GM12878 (cell line): ENCODE data around the gene HEG1. TPM values are rescaled to one million over a fixed set of nuclear protein-coding genes. Genes with fewer than 3 reads are reported as not detected.

Source experiments
- ATAC-seq: fragments of 200-7000 bp; cut with Tn5 transposase; 3 replicates; pipeline ENCODE4 v1.9.1; 2020; ENCODE audit warnings: mild to moderate bottlenecking, moderate library complexity
- BruUV-seq: library from RNA; stranded (reverse); fragments of 400-500 nt; replicated peaks from 2 replicates; lab custom pipeline; 2021; lab: Mats Ljungman, UMichigan
- CTCF ChIA-PET: fragments of 300-600 bp; sonication (Branson Sonifier 250); formaldehyde crosslinking; extraction: SDS; loops from one replicate; lab custom pipeline; 2021; ENCODE audit warnings: inconsistent platforms; lab: Yijun Ruan, JAX
- POLR2A ChIA-PET: fragments of 350-600 bp; formaldehyde crosslinking; extraction: SDS; loops from one replicate; lab custom pipeline; 2021; ENCODE audit warnings: inconsistent platforms; lab: Charles Lee
- RAD21 ChIA-PET: fragments of 300-600 bp; sonication (Branson Sonifier 250); formaldehyde crosslinking; loops from one replicate; lab custom pipeline; 2023; ENCODE audit warnings: antibody characterized with exemption; ENCODE audit not compliant: unreplicated experiment; lab: Charles Lee
- SMC1A ChIA-PET: fragments of 300-600 bp; sonication (Branson Sonifier 250); formaldehyde crosslinking; loops from one replicate; lab custom pipeline; 2023; ENCODE audit not compliant: unreplicated experiment, uncharacterized antibody; lab: Charles Lee
- DNase-seq: peaks from one replicate; pipeline ENCODE4 v3.0.0-alpha.2; 2011; ENCODE audit warnings: low read depth, low spot score
- FAIRE-seq: peaks from 3 replicates; lab custom pipeline; 2011; peaks lifted over from hg19 to GRCh38; lab: Jason Lieb, UNC
- H2AFZ ChIP-seq: 2 replicates; pipeline ENCODE4 v1.6.0; 2011; ENCODE audit warnings: low read depth, low read length, control low read depth; ENCODE audit not compliant: control insufficient read depth
- H3K27ac ChIP-seq: 2 replicates; pipeline ENCODE4 v1.5.1; 2011; ENCODE audit warnings: control low read depth; ENCODE audit not compliant: control insufficient read depth, insufficient read depth
- H3K27me3 ChIP-seq, 2 experiments: replicated peaks in 1 of 2; 2 replicates each; pipeline versions ENCODE4 v1.6.0 to v1.6.1; 2011; ENCODE audit warnings: low read length in 1 of 2; ENCODE audit not compliant: control insufficient read depth in 2 of 2, insufficient read depth in 2 of 2
- H3K36me3 ChIP-seq, 2 experiments: 2 replicates each; pipeline ENCODE4 v1.5.1; 2011; ENCODE audit warnings: low read length in 1 of 2; ENCODE audit not compliant: control insufficient read depth in 2 of 2, insufficient read depth in 2 of 2
- H3K4me1 ChIP-seq: 2 replicates; pipeline ENCODE4 v1.6.1; 2011; ENCODE audit warnings: mild to moderate bottlenecking, low read length, moderate library complexity, mixed read lengths; ENCODE audit not compliant: control insufficient read depth, insufficient read depth
- H3K4me2 ChIP-seq: 2 replicates; pipeline ENCODE4 v1.6.0; 2011; ENCODE audit warnings: control low read depth; ENCODE audit not compliant: control insufficient read depth, insufficient read depth
- H3K4me3 ChIP-seq: fragments of 200-600 bp; sonication (generic); 2 replicates; pipeline ENCODE4 v1.5.1; 2016
- H3K79me2 ChIP-seq: 2 replicates; pipeline ENCODE4 v1.6.0; 2011; ENCODE audit warnings: low read length; ENCODE audit not compliant: control insufficient read depth, insufficient read depth
- H3K9ac ChIP-seq: 2 replicates; pipeline ENCODE4 v1.8.0; 2011; ENCODE audit warnings: low read length, control low read depth, mixed read lengths; ENCODE audit not compliant: control insufficient read depth, insufficient read depth
- H3K9me3 ChIP-seq: replicated peaks from 3 replicates; pipeline ENCODE4 v1.5.1; 2011; ENCODE audit warnings: mild to moderate bottlenecking, low read length; ENCODE audit not compliant: control insufficient read depth, insufficient read depth
- H4K20me1 ChIP-seq: 2 replicates; pipeline ENCODE4 v1.6.0; 2011; ENCODE audit not compliant: control insufficient read depth, insufficient read depth
- ASH2L ChIP-seq: fragments of 300-600, 200-600 bp; sonication (generic); IDR thresholded peaks from 2 replicates; pipeline ENCODE4 v1.6.1; 2017; ENCODE audit warnings: low read depth, mild to moderate bottlenecking, borderline replicate concordance
- CHD2 ChIP-seq: IDR thresholded peaks from 2 replicates; pipeline ENCODE4 v1.6.1; 2011; ENCODE audit warnings: low read depth, low read length, improper control_type of control experiment, borderline replicate concordance
- MXI1 ChIP-seq: fragments of 150-350 bp; IDR thresholded peaks from 2 replicates; pipeline ENCODE4 v1.6.1; 2011; ENCODE audit warnings: low read depth, mild to moderate bottlenecking, inconsistent platforms, low read length, improper control_type of control experiment
- NFIC ChIP-seq: IDR thresholded peaks from 2 replicates; pipeline ENCODE4 v1.6.1; 2012; ENCODE audit warnings: low read depth, mild to moderate bottlenecking, inconsistent platforms, low read length, moderate library complexity
- SMARCA5 ChIP-seq: fragments of 450-650 bp; IDR thresholded peaks from 2 replicates; pipeline ENCODE4 v1.6.1; 2017; ENCODE audit warnings: mild to moderate bottlenecking
- ZNF217 ChIP-seq: fragments of 450-650 bp; IDR thresholded peaks from 2 replicates; pipeline ENCODE4 v1.6.1; 2017; ENCODE audit warnings: antibody characterized with exemption, mild to moderate bottlenecking
- WGBS: methylation state at CpG from one replicate; pipeline ENCODE4 v1.1.6; 2016; ENCODE audit warnings: low lambda C conversion rate; ENCODE audit not compliant: insufficient replicate concordance, insufficient coverage; ENCODE audit errors: missing lambda C conversion rate; 5-methylcytosine and 5-hydroxymethylcytosine counted together
- in situ Hi-C: fragments of 300-500 bp; cut with MboI; formaldehyde crosslinking; loops from 9 replicates; pipeline ENCODE4 v1.14.3; 2018; ENCODE audit warnings: mixed read lengths
- intact Hi-C: fragments of 100-400 bp; cut with micrococcal nuclease; formaldehyde crosslinking; loops from one replicate; pipeline ENCODE4 v1.14.2; 2022; ENCODE audit not compliant: unreplicated experiment
- polyA plus RNA-seq, 11 experiments: library from polyadenylated mRNA; depleted of rRNA in 4 of 11; unstranded in 6 of 11; stranded (reverse) in 5 of 11; fragments of >200 nt; fragmentation: Nextera tagmentation in 4 of 11; fragmentation: Illumina TruSeq in 1 of 11; extraction: Ambion mirVana in 4 of 11; extraction: Trizol in 1 of 11; gene quantifications; 1 replicate in 1 of 11; 2 replicates in 10 of 11; pipeline versions ENCODE4 v1.2.1 to v1.2.3, GENCODE V29; 2011 to 2016; ENCODE audit warnings: inconsistent platforms in 2 of 11, missing spikeins in 2 of 11, low read depth in 1 of 11
- total RNA-seq, 4 experiments: library from RNA; depleted of rRNA in 3 of 4; stranded (reverse); fragments of >200 nt in 3 of 4; fragmentation: Illumina TruSeq in 1 of 4; extraction: Trizol in 1 of 4; gene quantifications; 2 replicates each; pipeline versions ENCODE4 v1.2.1 to v1.2.3, GENCODE V29; 2013 to 2021
- TF ChIP-seq, protein P1 (sequence below): IDR thresholded peaks from 2 replicates; pipeline ENCODE4 v1.6.1; 2011; ENCODE audit warnings: low read depth, low read length, improper control_type of control experiment, borderline replicate concordance
- TF ChIP-seq, protein P2 (sequence below): fragments of 450-650 bp; IDR thresholded peaks from 2 replicates; pipeline ENCODE4 v1.6.1; 2016; ENCODE audit warnings: mild to moderate bottlenecking, moderate library complexity, borderline replicate concordance
- TF ChIP-seq, protein P3 (sequence below): IDR thresholded peaks from 2 replicates; pipeline ENCODE4 v1.6.1; 2012; ENCODE audit warnings: low read depth, low read length, improper control_type of control experiment
- TF ChIP-seq, protein P4 (sequence below): fragments of 150-350 bp; IDR thresholded peaks from 2 replicates; pipeline ENCODE4 v1.6.1; 2014; ENCODE audit warnings: mild to moderate bottlenecking, low read depth, low read length
- TF ChIP-seq, protein P5 (sequence below): fragments of 450-650 bp; IDR thresholded peaks from 2 replicates; pipeline ENCODE4 v1.6.1; 2017; ENCODE audit warnings: mild to moderate bottlenecking

The HEG1 gene
- total and polyA plus RNA-seq, 10 of the 15 experiments (the other 5 are each of a cell fraction or from before 2014, with no cell fraction given): 2.2 to 32.1 (median 7.6) TPM

DNA sequence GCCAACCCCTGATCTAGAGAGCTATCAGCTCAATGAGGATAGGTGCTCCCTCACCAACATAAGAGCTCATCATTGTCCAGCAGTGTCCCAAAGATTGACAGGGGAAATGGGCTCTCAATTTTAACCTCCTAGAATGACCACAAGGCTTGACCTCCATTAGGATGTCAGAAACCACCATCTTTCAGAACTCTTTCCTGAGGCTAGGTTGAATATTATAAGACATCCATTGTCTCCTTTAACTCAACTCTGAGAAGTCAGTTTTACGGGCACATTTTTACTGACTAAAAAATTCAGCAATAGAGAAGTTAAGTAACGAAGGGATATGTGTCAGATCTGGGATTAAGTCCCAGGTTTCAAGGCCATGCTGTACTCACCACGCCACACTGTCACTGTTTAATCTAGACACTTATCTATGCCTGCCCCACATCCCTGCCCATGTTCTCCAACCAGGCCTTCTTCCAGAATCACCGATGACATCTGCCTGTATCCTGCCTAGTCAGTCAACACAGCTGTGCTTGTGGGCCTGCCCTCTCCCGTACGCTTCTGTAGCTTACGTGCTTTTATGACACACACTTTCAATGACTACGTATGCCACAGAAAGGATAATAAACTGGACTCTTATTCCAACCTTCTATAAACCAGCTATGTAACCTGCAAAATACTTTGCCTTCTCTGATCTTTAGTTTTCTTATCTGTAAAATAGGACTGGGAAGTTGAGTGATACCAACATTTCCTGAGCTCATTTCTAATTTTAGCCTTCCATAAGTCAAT, 104.1 kb downstream of the HEG1 start (continued):
- TF ChIP-seq MXI1: no peak
- no peak for TF ChIP-seq NFIC
- TF ChIP-seq, protein P1, sequence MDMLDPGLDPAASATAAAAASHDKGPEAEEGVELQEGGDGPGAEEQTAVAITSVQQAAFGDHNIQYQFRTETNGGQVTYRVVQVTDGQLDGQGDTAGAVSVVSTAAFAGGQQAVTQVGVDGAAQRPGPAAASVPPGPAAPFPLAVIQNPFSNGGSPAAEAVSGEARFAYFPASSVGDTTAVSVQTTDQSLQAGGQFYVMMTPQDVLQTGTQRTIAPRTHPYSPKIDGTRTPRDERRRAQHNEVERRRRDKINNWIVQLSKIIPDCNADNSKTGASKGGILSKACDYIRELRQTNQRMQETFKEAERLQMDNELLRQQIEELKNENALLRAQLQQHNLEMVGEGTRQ: no peak
- TF ChIP-seq, all 136 proteins: peak for 0

DNA sequence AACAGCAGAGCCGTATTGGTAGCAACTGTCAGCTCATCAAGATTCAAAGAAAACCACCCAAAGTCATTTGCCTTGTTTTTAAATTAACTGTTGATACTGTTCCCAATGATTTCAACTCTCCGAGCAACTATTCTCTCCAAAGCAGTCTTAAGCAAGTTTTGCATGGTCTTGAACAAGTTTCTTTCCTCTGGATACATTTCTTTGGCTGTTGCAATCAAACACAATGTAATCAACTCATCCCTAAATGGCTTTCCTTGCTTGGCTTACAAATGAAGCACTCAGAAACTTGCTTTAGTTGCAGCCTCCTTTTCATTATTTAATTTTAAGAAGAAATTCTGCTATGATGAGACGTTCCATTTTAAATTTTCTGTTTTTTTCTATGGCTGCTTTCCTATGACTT, 105.8 kb downstream of the HEG1 start:
- CTCF ChIA-PET: no interaction called here
- Histone ChIP-seq H3K4me2 (no peak overlapping the region), H3K9me3 (no peaks in the 10 kb centered on the region), H3K9ac (no peak overlapping the region), H3K79me2 (no peaks in the 10 kb centered on the region), H3K4me3 (no peak overlapping the region), H3K4me1 (no peaks in the 10 kb centered on the region), H3K27ac (no peak overlapping the region), H4K20me1 (no peaks in the 10 kb centered on the region), H3K36me3 (no peaks in the 10 kb centered on the region), H3K27me3 (no peaks in the 10 kb centered on the region; a peak in 1 of 4 replicates), H2AFZ (no peak overlapping the region)
- RAD21 ChIA-PET: no interaction called here
- no peak for DNase-seq
- no peak for ATAC-seq
- intact Hi-C loops (no loop called here), in situ Hi-C loops (no loop called here)
- 58% methylated on average over 3 of the region's 3 CpGs for WGBS
- no peak for TF ChIP-seq ASH2L
- TF ChIP-seq, protein P2, sequence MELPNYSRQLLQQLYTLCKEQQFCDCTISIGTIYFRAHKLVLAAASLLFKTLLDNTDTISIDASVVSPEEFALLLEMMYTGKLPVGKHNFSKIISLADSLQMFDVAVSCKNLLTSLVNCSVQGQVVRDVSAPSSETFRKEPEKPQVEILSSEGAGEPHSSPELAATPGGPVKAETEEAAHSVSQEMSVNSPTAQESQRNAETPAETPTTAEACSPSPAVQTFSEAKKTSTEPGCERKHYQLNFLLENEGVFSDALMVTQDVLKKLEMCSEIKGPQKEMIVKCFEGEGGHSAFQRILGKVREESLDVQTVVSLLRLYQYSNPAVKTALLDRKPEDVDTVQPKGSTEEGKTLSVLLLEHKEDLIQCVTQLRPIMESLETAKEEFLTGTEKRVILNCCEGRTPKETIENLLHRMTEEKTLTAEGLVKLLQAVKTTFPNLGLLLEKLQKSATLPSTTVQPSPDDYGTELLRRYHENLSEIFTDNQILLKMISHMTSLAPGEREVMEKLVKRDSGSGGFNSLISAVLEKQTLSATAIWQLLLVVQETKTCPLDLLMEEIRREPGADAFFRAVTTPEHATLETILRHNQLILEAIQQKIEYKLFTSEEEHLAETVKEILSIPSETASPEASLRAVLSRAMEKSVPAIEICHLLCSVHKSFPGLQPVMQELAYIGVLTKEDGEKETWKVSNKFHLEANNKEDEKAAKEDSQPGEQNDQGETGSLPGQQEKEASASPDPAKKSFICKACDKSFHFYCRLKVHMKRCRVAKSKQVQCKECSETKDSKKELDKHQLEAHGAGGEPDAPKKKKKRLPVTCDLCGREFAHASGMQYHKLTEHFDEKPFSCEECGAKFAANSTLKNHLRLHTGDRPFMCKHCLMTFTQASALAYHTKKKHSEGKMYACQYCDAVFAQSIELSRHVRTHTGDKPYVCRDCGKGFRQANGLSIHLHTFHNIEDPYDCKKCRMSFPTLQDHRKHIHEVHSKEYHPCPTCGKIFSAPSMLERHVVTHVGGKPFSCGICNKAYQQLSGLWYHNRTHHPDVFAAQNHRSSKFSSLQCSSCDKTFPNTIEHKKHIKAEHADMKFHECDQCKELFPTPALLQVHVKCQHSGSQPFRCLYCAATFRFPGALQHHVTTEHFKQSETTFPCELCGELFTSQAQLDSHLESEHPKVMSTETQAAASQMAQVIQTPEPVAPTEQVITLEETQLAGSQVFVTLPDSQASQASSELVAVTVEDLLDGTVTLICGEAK: no peak
- TF ChIP-seq, protein P3, sequence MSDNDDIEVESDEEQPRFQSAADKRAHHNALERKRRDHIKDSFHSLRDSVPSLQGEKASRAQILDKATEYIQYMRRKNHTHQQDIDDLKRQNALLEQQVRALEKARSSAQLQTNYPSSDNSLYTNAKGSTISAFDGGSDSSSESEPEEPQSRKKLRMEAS: no peak
- TF ChIP-seq, protein P4, sequence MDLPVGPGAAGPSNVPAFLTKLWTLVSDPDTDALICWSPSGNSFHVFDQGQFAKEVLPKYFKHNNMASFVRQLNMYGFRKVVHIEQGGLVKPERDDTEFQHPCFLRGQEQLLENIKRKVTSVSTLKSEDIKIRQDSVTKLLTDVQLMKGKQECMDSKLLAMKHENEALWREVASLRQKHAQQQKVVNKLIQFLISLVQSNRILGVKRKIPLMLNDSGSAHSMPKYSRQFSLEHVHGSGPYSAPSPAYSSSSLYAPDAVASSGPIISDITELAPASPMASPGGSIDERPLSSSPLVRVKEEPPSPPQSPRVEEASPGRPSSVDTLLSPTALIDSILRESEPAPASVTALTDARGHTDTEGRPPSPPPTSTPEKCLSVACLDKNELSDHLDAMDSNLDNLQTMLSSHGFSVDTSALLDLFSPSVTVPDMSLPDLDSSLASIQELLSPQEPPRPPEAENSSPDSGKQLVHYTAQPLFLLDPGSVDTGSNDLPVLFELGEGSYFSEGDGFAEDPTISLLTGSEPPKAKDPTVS: no peak
- TF ChIP-seq CHD2: no peak
- TF ChIP-seq, protein P5, sequence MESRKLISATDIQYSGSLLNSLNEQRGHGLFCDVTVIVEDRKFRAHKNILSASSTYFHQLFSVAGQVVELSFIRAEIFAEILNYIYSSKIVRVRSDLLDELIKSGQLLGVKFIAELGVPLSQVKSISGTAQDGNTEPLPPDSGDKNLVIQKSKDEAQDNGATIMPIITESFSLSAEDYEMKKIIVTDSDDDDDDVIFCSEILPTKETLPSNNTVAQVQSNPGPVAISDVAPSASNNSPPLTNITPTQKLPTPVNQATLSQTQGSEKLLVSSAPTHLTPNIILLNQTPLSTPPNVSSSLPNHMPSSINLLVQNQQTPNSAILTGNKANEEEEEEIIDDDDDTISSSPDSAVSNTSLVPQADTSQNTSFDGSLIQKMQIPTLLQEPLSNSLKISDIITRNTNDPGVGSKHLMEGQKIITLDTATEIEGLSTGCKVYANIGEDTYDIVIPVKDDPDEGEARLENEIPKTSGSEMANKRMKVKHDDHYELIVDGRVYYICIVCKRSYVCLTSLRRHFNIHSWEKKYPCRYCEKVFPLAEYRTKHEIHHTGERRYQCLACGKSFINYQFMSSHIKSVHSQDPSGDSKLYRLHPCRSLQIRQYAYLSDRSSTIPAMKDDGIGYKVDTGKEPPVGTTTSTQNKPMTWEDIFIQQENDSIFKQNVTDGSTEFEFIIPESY: no peak
- TF ChIP-seq SMARCA5: no peak
- TF ChIP-seq ZNF217: no peak
- SMC1A ChIA-PET: no interaction called here
- POLR2A ChIA-PET: no interaction called here
- FAIRE-seq: no peak
- BruUV-seq: no TSS peak
